HG02973 (cell line): ENCODE results near the gene UNC5C.

Experiments
- ATAC-seq: cut with Tn5 transposase; IDR thresholded peaks from one replicate; pipeline ENCODE4 v1.9.1; 2021; ENCODE audit warnings: moderate library complexity; ENCODE audit not compliant: unreplicated experiment

UNC5C gene

GRCh38 chr4:95225849-95226248 lies 322.9 kb downstream of the UNC5C start:
- no peak for ATAC-seq

- no peak for ATAC-seq
These were observed 324.4 kb downstream of the UNC5C start for GRCh38 chr4:95224402-95224801.

- ATAC-seq = no peak
These were observed 328.3 kb downstream of the UNC5C start for GRCh38 chr4:95220205-95221175.

- ATAC-seq = no peak
These were observed 329.7 kb downstream of the UNC5C start for GRCh38 chr4:95219109-95219508.

GRCh38 chr4:95217197-95217596 lies 331.6 kb downstream of the UNC5C start:
- ATAC-seq = no peak

- no peak for ATAC-seq
These were observed 332.1 kb downstream of the UNC5C start for GRCh38 chr4:95216636-95217035.

GRCh38 chr4:95215991-95216605 lies 332.7 kb downstream of the UNC5C start:
- no peak for ATAC-seq

GRCh38 chr4:95215043-95215442 lies 333.7 kb downstream of the UNC5C start:
- ATAC-seq = no peak

- ATAC-seq = no peak
These were observed 334.4 kb downstream of the UNC5C start for GRCh38 chr4:95214408-95214807.

- no peak for ATAC-seq
These were observed 335.4 kb downstream of the UNC5C start for GRCh38 chr4:95213366-95213765.

- ATAC-seq = no peak
These were observed 336.1 kb downstream of the UNC5C start for GRCh38 chr4:95212692-95213091.

GRCh38 chr4:95209927-95210326 lies 338.8 kb downstream of the UNC5C start:
- ATAC-seq = no peak

GRCh38 chr4:95204873-95205272 lies 343.9 kb downstream of the UNC5C start:
- no peak for ATAC-seq

GRCh38 chr4:95204267-95204844 lies 344.4 kb downstream of the UNC5C start:
- no peak for ATAC-seq

- ATAC-seq = no peak
These were observed 349.8 kb downstream of the UNC5C start for GRCh38 chr4:95198961-95199360.

- no peak for ATAC-seq
These were observed 351.4 kb downstream of the UNC5C start for GRCh38 chr4:95197353-95197752.

GRCh38 chr4:95193391-95194224 lies 355.2 kb downstream of the UNC5C start:
- no peak for ATAC-seq

- no peak for ATAC-seq
These were observed 357.2 kb downstream of the UNC5C start for GRCh38 chr4:95191537-95191936.

- ATAC-seq = no peak
These were observed 357.9 kb downstream of the UNC5C start for GRCh38 chr4:95190751-95191436.

GRCh38 chr4:95188701-95189370 lies 359.9 kb downstream of the UNC5C start:
- ATAC-seq = no peak
